Sigmoid colon (tissue), 3 donors: ENCODE measurements around the gene KRT76.

Experiments used
- CTCF ChIP-seq, 4 experiments: fragments of 450-650 bp in 3 of 4; fragments of 200-600 bp in 1 of 4; IDR thresholded peaks; one replicate each; pipeline ENCODE4 v1.5.1; 2016 to 2019; ENCODE audit warnings: antibody characterized with exemption in 4 of 4, mild to moderate bottlenecking in 3 of 4, moderate library complexity in 2 of 4
- POLR2A ChIP-seq, 2 donors: fragments of 450-650 bp; IDR thresholded peaks; one replicate each; pipeline ENCODE4 v1.6.1; 2016; ENCODE audit warnings: antibody characterized with exemption in 2 of 2, mild to moderate bottlenecking in 2 of 2, moderate library complexity in 2 of 2

DNA sequence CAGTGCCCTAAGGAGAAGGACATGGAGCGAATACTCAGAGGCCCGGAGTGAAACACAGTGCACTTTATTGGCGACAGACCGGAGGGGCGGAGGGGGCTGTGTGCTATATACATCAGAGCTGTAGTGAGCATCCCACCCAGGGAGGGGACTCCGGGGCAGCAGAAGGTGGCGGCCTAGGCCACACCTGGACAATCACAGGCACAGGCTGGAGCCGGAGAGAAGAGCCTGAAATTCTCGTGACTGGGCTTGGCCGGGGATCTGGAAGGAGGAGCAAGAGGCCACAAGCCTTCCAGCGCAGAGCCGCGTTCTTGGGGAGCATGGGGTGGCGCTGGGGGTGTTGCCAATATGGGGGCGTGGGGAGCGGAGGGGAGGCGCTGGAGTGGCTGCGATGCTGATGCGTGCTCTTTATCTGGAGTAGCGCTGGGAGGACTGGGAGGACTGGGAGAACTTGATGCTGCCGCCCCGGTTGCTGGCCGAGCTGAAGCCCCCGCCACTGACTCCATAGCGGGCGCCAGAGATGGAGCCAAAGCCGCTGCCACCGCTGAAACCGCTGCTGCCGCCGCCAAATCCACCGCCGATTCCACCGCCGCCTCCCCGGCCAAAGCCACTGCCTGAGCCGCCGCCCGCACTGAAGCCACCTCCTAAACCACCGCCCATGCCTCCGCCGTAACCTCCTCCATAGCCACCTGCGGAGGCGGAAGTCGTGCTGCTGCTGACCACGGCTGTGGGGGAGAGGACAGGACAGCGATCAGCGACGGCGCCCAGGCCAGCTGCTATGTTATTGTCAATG is 12.7 kb upstream of the KRT76 start:
- TF ChIP-seq POLR2A (IDR thresholded peaks at IDR 0.05): no peak
- no peak for TF ChIP-seq CTCF (IDR thresholded peaks at IDR 0.05)
